ENCODE measurements around the gene CDH4.

The CDH4 gene

GRCh38 chr20:61551401-61551800 lies 299.3 kb downstream of the CDH4 start:
- no peak for DNase-seq (ENCODE audit: low spot score)
- TF ChIP-seq, protein P1, sequence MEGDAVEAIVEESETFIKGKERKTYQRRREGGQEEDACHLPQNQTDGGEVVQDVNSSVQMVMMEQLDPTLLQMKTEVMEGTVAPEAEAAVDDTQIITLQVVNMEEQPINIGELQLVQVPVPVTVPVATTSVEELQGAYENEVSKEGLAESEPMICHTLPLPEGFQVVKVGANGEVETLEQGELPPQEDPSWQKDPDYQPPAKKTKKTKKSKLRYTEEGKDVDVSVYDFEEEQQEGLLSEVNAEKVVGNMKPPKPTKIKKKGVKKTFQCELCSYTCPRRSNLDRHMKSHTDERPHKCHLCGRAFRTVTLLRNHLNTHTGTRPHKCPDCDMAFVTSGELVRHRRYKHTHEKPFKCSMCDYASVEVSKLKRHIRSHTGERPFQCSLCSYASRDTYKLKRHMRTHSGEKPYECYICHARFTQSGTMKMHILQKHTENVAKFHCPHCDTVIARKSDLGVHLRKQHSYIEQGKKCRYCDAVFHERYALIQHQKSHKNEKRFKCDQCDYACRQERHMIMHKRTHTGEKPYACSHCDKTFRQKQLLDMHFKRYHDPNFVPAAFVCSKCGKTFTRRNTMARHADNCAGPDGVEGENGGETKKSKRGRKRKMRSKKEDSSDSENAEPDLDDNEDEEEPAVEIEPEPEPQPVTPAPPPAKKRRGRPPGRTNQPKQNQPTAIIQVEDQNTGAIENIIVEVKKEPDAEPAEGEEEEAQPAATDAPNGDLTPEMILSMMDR (IDR thresholded peaks at IDR 0.05; ENCODE audit: extremely low read depth, missing control alignments), result no peak

DNA sequence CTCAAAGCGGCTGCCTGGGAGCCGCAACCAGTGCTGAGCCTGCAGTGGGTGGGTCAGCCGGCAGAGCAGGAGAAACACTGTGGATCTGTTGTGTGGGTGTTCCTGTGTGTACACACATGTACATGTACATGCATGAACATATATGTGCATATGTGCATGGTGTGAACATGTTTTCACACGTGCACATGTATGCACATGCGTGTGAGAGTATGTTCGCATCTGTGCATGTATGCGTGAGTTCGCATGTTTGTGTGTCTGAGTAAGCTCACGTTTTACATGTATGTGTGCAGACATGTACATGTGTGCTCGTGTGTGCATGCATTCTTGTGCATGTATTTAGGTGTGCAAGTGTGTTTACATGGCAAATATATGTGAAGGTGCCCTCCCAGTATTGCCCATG lies 302.6 kb downstream of the CDH4 start:
- TF ChIP-seq, protein P1 (IDR thresholded peaks at IDR 0.05; ENCODE audit: extremely low read depth, missing control alignments), result no peak
- DNase-seq (ENCODE audit: low spot score), result no peak

GRCh38 chr20:61555566-61555965 lies 303.5 kb downstream of the CDH4 start:
- TF ChIP-seq, protein P1 (IDR thresholded peaks at IDR 0.05; ENCODE audit: extremely low read depth, missing control alignments), result no peak
- no peak for DNase-seq (ENCODE audit: low spot score)

- TF ChIP-seq, protein P1 (IDR thresholded peaks at IDR 0.05; ENCODE audit: extremely low read depth, missing control alignments), result no peak
- DNase-seq (ENCODE audit: low spot score), result no peak
These were observed 304.1 kb downstream of the CDH4 start for GRCh38 chr20:61556111-61556510.

- no peak for DNase-seq (ENCODE audit: low spot score)
- TF ChIP-seq, protein P1 (IDR thresholded peaks at IDR 0.05; ENCODE audit: extremely low read depth, missing control alignments), result no peak
These were observed 304.6 kb downstream of the CDH4 start for GRCh38 chr20:61556673-61557072.

GRCh38 chr20:61557621-61558020 lies 305.6 kb downstream of the CDH4 start:
- TF ChIP-seq, protein P1 (IDR thresholded peaks at IDR 0.05; ENCODE audit: extremely low read depth, missing control alignments), result no peak
- DNase-seq (ENCODE audit: low spot score), result no peak

DNA sequence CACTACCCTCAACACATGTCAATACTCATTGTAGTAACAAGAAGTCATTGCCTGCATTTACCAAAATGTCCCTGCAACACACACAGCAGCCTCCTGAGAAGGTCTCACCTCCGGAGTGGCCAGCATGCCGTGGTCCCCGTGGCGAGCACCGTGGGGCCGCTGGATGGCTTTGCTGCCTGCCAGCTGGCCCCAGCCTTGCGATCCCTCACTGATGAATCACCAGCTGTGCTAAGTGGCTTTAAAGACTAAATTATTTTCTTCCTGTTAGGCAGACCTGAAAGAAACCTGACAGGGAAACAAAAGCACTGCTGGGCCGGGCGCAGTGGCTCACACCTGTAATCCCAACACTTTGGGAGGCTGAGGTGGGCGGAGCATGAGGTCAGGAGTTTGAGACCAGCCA lies 306.7 kb downstream of the CDH4 start:
- TF ChIP-seq, protein P1 (IDR thresholded peaks at IDR 0.05; ENCODE audit: extremely low read depth, missing control alignments), result no peak
- no peak for DNase-seq (ENCODE audit: low spot score)

Measured in GM20000 (cell line).